ENCODE data around the gene DCAF15.

- TF ChIP-seq CTCF (IDR thresholded peaks at IDR 0.05): no peak
- no peak for TF ChIP-seq ZFX (IDR thresholded peaks at IDR 0.05; ENCODE audit: borderline replicate concordance)
Measured at GRCh38 chr19:13932911-13933393, 19.4 kb upstream of the DCAF15 start.
